ENCODE results near the gene C1orf35.

C1orf35 gene

GRCh38 chr1:228109073-228109961, 6.2 kb upstream of the C1orf35 start, which contains the start of gene MRPL55:
TSS of gene MRPL55 (minus strand) at chr1:228109299. CDS start at chr1:228108260, 1,039 bp downstream.
- DNase-seq: peak; percentile 96

- no peak for DNase-seq
Observed at GRCh38 chr1:228108742-228109072, 5.6 kb upstream of the C1orf35 start.

- no peak for DNase-seq
Observed at GRCh38 chr1:228108055-228108690, 5.0 kb upstream of the C1orf35 start.

GRCh38 chr1:228107636-228108035, 4.5 kb upstream of the C1orf35 start:
- no peak for DNase-seq

GRCh38 chr1:228106800-228107054, 3.6 kb upstream of the C1orf35 start:
- DNase-seq: no peak

- DNase-seq: no peak
Observed at GRCh38 chr1:228105996-228106799, 3.1 kb upstream of the C1orf35 start.

GRCh38 chr1:228105270-228105995, 2.3 kb upstream of the C1orf35 start:
- DNase-seq: no peak

GRCh38 chr1:228104526-228105269, 1.6 kb upstream of the C1orf35 start:
- DNase-seq: no peak

- peak; percentile 67 for DNase-seq
Observed at GRCh38 chr1:228101994-228102790, 933 bp downstream of the C1orf35 start.

GRCh38 chr1:228101614-228101993, 1.5 kb downstream of the C1orf35 start:
- DNase-seq: no peak

- no peak for DNase-seq
Observed at GRCh38 chr1:228100822-228101613, 2.1 kb downstream of the C1orf35 start.

- no peak for DNase-seq
Observed at GRCh38 chr1:228099331-228099732, 3.8 kb downstream of the C1orf35 start.

- DNase-seq: no peak
Observed at GRCh38 chr1:228098323-228098931, 4.7 kb downstream of the C1orf35 start.

- DNase-seq: no peak
Observed at GRCh38 chr1:228097333-228098081, 5.6 kb downstream of the C1orf35 start.

GRCh38 chr1:228096416-228097332, 6.5 kb downstream of the C1orf35 start:
- no peak for DNase-seq

GRCh38 chr1:228095938-228096337, 7.2 kb downstream of the C1orf35 start:
- DNase-seq: no peak

- DNase-seq: no peak
Observed at GRCh38 chr1:228095161-228095560, 8.0 kb downstream of the C1orf35 start.

- DNase-seq: no peak
Observed at GRCh38 chr1:228094432-228095016, 8.6 kb downstream of the C1orf35 start.
